Right ventricle myocardium superior (tissue), 1 donor: Measurements from ENCODE around the gene SGK1. TPM values are rescaled to one million over a fixed set of nuclear protein-coding genes. Genes with fewer than 3 reads are reported as not detected.
"Not testable (repeated sequence)": the region's sequence is repeated elsewhere in the genome, so short reads cannot be mapped to it uniquely, and the experiment has no call there.

ENCODE experiments used
- ATAC-seq: fragments of 200-7000 bp; cut with Tn5 transposase; one replicate; pipeline ENCODE4 v1.9.1; 2020; ENCODE audit warnings: mild to moderate bottlenecking; ENCODE audit not compliant: poor library complexity
- DNase-seq: peaks from one replicate; pipeline ENCODE4 v3.0.0-alpha.2; 2020
- intact Hi-C: fragments of 100-400 bp; cut with DNase I; formaldehyde crosslinking; loops from one replicate; pipeline ENCODE4 v1.11.2; 2022
- total RNA-seq: library from RNA; stranded (reverse); fragmentation: NEBNext Ultra II Directional; extraction: Animal tissue kit (Norgen Biotek cat#: 25700); gene quantifications from one replicate; pipeline ENCODE4 v1.2.1, GENCODE V29; 2021
- donor health status: DM: no; HTN: yes; CAD: no; lungs with severe emphysema.

SGK1 gene
- total RNA-seq, 1 donor from 2014 or later = 23.6 TPM

GRCh38 chr6:134276891-134277377, 41.0 kb downstream of the SGK1 start:
- intact Hi-C loops, DNase-seq, ATAC-seq: not testable (repeated sequence)

GRCh38 chr6:134272374-134272773, 45.5 kb downstream of the SGK1 start:
- no peak for ATAC-seq
- no peak for DNase-seq
- intact Hi-C loops = no loop called here

- ATAC-seq = peak; percentile 49
- intact Hi-C loops = no loop called here
- DNase-seq = no peak
Observed at GRCh38 chr6:134267917-134268361, 50.0 kb downstream of the SGK1 start.

- DNase-seq = no peak
- intact Hi-C loops = no loop called here
- ATAC-seq = no peak
Observed at GRCh38 chr6:134266776-134267175, 51.1 kb downstream of the SGK1 start.

DNA sequence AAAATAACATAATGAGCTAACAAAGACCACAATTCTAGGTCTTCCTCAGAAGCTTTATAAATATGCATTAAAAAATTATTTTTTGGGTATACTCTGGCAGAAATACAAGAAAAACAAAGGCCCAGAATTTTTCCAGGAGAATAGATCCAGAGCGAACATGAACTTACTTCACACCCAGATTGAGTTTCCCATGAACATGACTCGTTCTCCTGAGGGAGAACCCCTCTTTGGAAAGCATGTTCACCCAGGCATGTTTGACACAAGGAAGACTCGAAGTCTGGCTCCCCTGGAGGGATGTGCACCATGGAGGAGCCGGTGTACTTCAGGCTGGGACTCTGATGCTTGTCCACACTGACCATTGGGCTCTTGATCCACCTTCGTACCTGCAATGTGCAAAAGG, 56.1 kb downstream of the SGK1 start:
- ATAC-seq (no peak), DNase-seq (no peak)
- intact Hi-C loops = no loop called here

- no peak for ATAC-seq
- intact Hi-C loops = no loop called here
- no peak for DNase-seq
Observed at GRCh38 chr6:134258849-134259306, 59.0 kb downstream of the SGK1 start.

GRCh38 chr6:134257516-134257915, 60.4 kb downstream of the SGK1 start:
- DNase-seq (no peak), ATAC-seq (no peak)
- intact Hi-C loops = no loop called here

GRCh38 chr6:134256862-134257261, 61.0 kb downstream of the SGK1 start:
- intact Hi-C loops = no loop called here
- no peak for DNase-seq
- no peak for ATAC-seq

GRCh38 chr6:134255280-134255679, 62.6 kb downstream of the SGK1 start:
- ATAC-seq, intact Hi-C loops, DNase-seq: not testable (repeated sequence)

DNA sequence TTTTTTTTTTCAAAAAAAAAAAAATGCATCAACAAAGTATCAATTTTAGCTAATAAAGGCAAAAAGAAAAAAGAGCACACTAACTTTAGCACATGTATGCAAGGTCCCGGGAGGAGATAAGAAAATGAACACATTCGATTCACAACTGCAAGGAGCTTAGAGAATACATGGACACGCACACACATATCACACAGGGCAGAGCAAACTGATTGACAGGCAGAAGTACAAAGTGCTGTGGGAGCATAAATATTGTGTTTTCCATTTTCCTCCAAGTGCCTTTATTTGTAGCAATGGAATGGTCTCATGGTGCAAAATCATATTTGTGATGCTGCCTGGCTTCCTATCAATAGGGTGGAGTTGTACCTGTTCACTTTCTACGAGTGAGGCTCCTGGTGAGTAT, 63.8 kb downstream of the SGK1 start:
- DNase-seq = no peak
- ATAC-seq = no peak
- intact Hi-C loops = no loop called here

GRCh38 chr6:134253681-134254080, 64.2 kb downstream of the SGK1 start:
- no peak for DNase-seq
- intact Hi-C loops = no loop called here
- no peak for ATAC-seq

- intact Hi-C loops = no loop called here
- no peak for ATAC-seq
- no peak for DNase-seq
Observed at GRCh38 chr6:134251320-134251719, 66.6 kb downstream of the SGK1 start.

- ATAC-seq (no peak), DNase-seq (no peak)
- intact Hi-C loops = no loop called here
Observed at GRCh38 chr6:134250776-134251175, 67.1 kb downstream of the SGK1 start.

GRCh38 chr6:134249759-134250602, 67.9 kb downstream of the SGK1 start:
- intact Hi-C loops = no loop called here
- DNase-seq (no peak), ATAC-seq (no peak)

DNA sequence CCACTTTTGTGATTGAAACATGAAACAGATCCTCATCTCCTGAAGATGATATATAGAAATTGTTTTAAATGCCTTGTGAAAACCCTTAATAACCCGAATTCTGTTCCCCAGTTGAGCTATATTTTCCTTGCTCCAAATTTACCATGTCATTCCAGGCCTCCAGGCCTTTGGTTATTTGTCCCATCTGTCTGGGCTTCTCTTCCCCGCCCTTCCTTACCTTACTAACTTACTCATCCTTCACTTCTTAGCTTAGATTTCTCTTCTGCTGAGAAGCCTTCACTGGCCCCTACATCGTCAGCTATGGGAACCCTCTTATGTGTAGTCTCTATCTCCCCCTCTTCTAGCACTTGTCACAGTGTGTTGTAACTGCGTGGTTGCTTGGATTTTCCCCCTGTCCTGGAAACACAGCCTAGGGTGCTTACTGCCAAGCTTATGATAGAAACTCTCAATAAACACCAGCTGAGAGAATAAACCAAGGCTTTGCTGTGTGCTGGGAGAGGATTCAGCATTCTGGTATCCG, 68.6 kb downstream of the SGK1 start:
- no peak for ATAC-seq
- intact Hi-C loops = no loop called here
- DNase-seq = no peak

GRCh38 chr6:134247844-134248580, 69.9 kb downstream of the SGK1 start:
- ATAC-seq = no peak
- DNase-seq = no peak
- intact Hi-C loops = no loop called here

DNA sequence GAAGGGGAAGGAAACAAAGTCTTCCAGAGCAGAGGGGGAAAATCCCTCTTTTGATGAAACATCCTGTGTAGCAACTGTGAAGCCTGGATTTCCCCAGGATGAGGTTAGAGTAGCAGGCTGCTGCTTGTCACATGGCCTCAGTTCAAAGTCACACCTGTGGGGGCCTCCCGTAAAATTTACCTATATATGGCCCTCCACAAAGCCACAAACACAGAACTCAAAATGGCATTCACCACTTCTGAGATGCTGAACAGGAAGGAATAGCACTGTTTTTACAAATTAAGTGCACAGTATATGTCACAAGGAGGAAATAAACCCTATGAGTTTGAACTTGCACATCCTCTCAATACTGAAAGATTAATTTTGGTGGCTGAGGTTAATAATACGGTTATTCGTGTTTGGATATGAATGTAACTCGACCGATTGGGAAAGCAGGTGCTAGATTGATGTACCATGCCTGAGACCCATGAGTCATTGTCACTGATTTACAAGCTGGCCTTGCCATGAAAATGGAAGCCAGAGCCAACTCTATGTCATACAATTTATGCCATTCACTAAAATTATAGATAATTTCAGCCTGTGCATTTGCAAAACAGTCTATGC, 70.6 kb downstream of the SGK1 start:
- no peak for ATAC-seq
- no peak for DNase-seq
- intact Hi-C loops = no loop called here

DNA sequence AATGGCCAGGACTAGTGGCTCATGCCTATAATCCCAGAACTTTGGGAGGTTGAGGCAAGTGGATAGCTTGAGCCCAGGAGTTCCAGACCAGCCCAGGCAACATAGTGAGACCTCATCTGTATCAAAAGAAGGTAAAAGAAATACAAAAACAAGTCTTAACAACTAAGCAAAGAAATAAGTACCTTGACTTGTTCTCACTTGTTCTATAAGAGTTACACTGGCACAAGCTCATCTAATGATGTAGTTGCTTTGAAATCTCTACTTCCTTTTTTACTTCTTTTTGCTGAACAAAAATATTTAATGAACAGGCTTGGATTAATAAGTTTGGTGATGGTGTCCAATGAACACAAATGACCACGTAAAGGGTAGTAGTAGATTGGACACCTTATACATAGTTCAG, 72.2 kb downstream of the SGK1 start:
- ATAC-seq = no peak
- DNase-seq = no peak
- intact Hi-C loops = no loop called here

- ATAC-seq (no peak), DNase-seq (no peak)
- intact Hi-C loops = no loop called here
Observed at GRCh38 chr6:134245041-134245440, 72.9 kb downstream of the SGK1 start.
